Coronary artery (tissue), 2 donors: ENCODE data around the gene PEX26.
"Not testable (repeated sequence)": the region's sequence is repeated elsewhere in the genome, so short reads cannot be mapped to it uniquely, and the experiment has no call there.

Experiments
- DNase-seq: peaks from one replicate; pipeline ENCODE4 v3.0.0-alpha.2; 2017; ENCODE audit warnings: low spot score
- H3K27ac ChIP-seq, 2 donors: fragments of 200-600 bp; sonication (generic); one replicate each; pipeline ENCODE4 v1.5.1; 2016 to 2019
- H3K4me3 ChIP-seq: fragments of 200-600 bp; sonication (generic); 2 replicates; pipeline ENCODE4 v1.5.1; 2016; ENCODE audit warnings: mild to moderate bottlenecking, moderate library complexity
- CTCF ChIP-seq: fragments of 200-600 bp; sonication (generic); IDR thresholded peaks from one replicate; pipeline ENCODE4 v1.5.1; 2019; ENCODE audit warnings: antibody characterized with exemption

Gene PEX26

GRCh38 chr22:18062421-18062820 is 15.4 kb upstream of the PEX26 start:
- no peak for TF ChIP-seq CTCF
- no peak overlapping the region for H3K4me3 ChIP-seq
- no peak overlapping the region for H3K27ac ChIP-seq
- no peak for DNase-seq

GRCh38 chr22:18063306-18063705 is 14.5 kb upstream of the PEX26 start:
- Histone ChIP-seq H3K27ac (no peak overlapping the region), H3K4me3 (no peak overlapping the region)
- no peak for TF ChIP-seq CTCF
- DNase-seq: no peak

- not testable (repeated sequence) for H3K27ac ChIP-seq, DNase-seq, H3K4me3 ChIP-seq
Observed at GRCh38 chr22:18063715-18064114, 14.1 kb upstream of the PEX26 start.

DNA sequence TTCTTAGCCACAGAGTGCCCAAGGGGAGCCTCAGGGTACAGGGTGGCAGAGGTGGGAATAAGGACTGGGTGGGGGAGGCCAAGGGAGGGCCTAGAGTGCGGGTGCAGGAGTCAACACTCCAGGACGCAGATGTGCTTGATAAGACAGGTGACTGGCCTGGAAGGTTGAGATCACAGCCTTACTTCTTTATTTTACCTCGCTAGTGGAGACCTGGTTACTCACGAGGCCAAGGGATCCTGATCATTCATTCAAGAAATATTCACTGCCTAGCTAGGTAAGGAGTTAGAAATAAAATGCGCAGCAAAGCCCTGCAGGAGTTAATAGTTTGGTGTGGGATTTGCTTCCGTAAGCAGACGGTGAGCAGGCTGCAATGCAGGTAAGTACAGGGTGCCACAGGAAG is 13.2 kb upstream of the PEX26 start:
- TF ChIP-seq CTCF: no peak
- H3K27ac ChIP-seq: no peak overlapping the region
- H3K4me3 ChIP-seq: no peak overlapping the region
- DNase-seq: no peak

DNA sequence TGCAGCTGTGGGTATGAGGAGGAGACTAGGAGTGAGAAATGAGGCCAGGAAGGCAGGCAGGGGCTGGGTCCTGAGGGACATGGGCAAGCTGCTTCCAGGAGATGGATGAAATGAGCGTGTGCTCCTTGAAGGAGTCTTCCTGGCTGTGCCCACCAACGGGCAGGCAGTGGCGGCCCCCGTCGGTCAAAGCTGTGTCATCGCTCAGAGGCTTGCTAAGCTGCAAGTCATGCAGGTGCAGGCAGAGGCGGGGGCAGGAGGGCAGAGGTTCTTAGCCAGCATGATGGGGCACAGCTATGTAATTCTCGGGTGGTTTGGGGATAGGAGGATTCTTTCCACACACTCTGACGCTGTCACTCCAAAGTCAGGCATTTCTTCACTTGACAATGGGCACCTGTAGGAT is 12.5 kb upstream of the PEX26 start:
- H3K27ac ChIP-seq: no peak overlapping the region
- no peak for TF ChIP-seq CTCF
- no peak for DNase-seq
- no peak overlapping the region for H3K4me3 ChIP-seq

- Histone ChIP-seq H3K4me3 (no peak overlapping the region), H3K27ac (peak overlapping the region in 1 of 2 donors; percentile 84)
- DNase-seq: no peak
- TF ChIP-seq CTCF: no peak
Observed at GRCh38 chr22:18066181-18066859, 11.5 kb upstream of the PEX26 start.

GRCh38 chr22:18067121-18067520 is 10.7 kb upstream of the PEX26 start:
- TF ChIP-seq CTCF: no peak
- peak overlapping the region; percentile 53 for H3K4me3 ChIP-seq
- peak overlapping the region; percentile 84 for H3K27ac ChIP-seq
- no peak for DNase-seq
